ENCODE measurements around the gene TNS3.

- TF ChIP-seq, protein P1, sequence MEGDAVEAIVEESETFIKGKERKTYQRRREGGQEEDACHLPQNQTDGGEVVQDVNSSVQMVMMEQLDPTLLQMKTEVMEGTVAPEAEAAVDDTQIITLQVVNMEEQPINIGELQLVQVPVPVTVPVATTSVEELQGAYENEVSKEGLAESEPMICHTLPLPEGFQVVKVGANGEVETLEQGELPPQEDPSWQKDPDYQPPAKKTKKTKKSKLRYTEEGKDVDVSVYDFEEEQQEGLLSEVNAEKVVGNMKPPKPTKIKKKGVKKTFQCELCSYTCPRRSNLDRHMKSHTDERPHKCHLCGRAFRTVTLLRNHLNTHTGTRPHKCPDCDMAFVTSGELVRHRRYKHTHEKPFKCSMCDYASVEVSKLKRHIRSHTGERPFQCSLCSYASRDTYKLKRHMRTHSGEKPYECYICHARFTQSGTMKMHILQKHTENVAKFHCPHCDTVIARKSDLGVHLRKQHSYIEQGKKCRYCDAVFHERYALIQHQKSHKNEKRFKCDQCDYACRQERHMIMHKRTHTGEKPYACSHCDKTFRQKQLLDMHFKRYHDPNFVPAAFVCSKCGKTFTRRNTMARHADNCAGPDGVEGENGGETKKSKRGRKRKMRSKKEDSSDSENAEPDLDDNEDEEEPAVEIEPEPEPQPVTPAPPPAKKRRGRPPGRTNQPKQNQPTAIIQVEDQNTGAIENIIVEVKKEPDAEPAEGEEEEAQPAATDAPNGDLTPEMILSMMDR (conservative IDR thresholded peaks at IDR 0.05) = no peak
- no peak for TF ChIP-seq EZH2 (IDR thresholded peaks at IDR 0.05; ENCODE audit: low read depth)
Observed at GRCh38 chr7:47549916-47550315, 32.0 kb downstream of the TNS3 start.
